Endothelial cell of umbilical vein (primary cell): ENCODE results near the gene RABL6. TPM values are rescaled to one million over a fixed set of nuclear protein-coding genes. Genes with fewer than 3 reads are reported as not detected.
"Not testable (repeated sequence)": the region's sequence is repeated elsewhere in the genome, so short reads cannot be mapped to it uniquely, and the experiment has no call there.

Experiments
- BruUV-seq: library from RNA; stranded (reverse); fragments of 400-500 nt; replicated peaks from 2 replicates; lab custom pipeline; 2021; lab: Mats Ljungman, UMichigan
- CTCF ChIA-PET: fragments of 300-600, 350-600 bp; sonication (Branson Sonifier 250); formaldehyde crosslinking; loops from one replicate; lab custom pipeline; 2021; ENCODE audit warnings: antibody characterized with exemption, inconsistent platforms; lab: Charles Lee
- POLR2A ChIA-PET: fragments of 300-600, 350-600 bp; sonication (Branson Sonifier 250); formaldehyde crosslinking; loops from one replicate; lab custom pipeline; 2021; ENCODE audit warnings: antibody characterized with exemption, inconsistent platforms; lab: Charles Lee
- DNase-seq: peaks from one replicate; pipeline ENCODE4 v3.0.0-alpha.2; 2011; ENCODE audit warnings: low read depth, low spot score
- FAIRE-seq: peaks from 2 replicates; lab custom pipeline; 2011; peaks lifted over from hg19 to GRCh38; lab: Jason Lieb, UNC
- H2AFZ ChIP-seq: 2 replicates; pipeline ENCODE4 v1.6.0; 2012; ENCODE audit warnings: low read depth, low read length, control low read depth, inconsistent platforms
- H3K27ac ChIP-seq: 2 replicates; pipeline ENCODE4 v1.5.1; 2011; ENCODE audit warnings: low read depth, mild to moderate bottlenecking, control low read depth, low read length, moderate library complexity; ENCODE audit not compliant: insufficient read depth
- H3K27me3 ChIP-seq, 2 experiments: 2 replicates each; pipeline versions ENCODE4 v1.6.0 to v1.6.1; 2011; ENCODE audit warnings: low read length in 2 of 2, mixed read lengths in 1 of 2; ENCODE audit not compliant: control insufficient read depth in 2 of 2, insufficient read depth in 2 of 2
- H3K36me3 ChIP-seq, 2 experiments: 2 replicates in 1 of 2; 3 replicates in 1 of 2; pipeline ENCODE4 v1.5.1; 2011; ENCODE audit warnings: low read length in 2 of 2, mild to moderate bottlenecking in 1 of 2, moderate library complexity in 1 of 2; ENCODE audit not compliant: control insufficient read depth in 2 of 2, insufficient read depth in 2 of 2; ENCODE audit errors: extremely low read depth in 1 of 2
- H3K4me1 ChIP-seq: 3 replicates; pipeline ENCODE4 v1.5.1; 2011; ENCODE audit warnings: mild to moderate bottlenecking, low read length; ENCODE audit not compliant: control insufficient read depth, insufficient read depth; ENCODE audit errors: extremely low read depth
- H3K4me2 ChIP-seq: 2 replicates; pipeline ENCODE4 v1.6.1; 2011; ENCODE audit warnings: low read length, control low read depth, mixed read lengths; ENCODE audit not compliant: insufficient read depth
- H3K4me3 ChIP-seq, 3 experiments: fragments of 200-600 bp in 1 of 3; sonication (generic), shearing (Covaris generic) in 1 of 3; replicated peaks in 1 of 3; 2 replicates each; pipeline ENCODE4 v1.5.1; 2011 to 2016; ENCODE audit warnings: control low read depth in 3 of 3, low read length in 3 of 3, mild to moderate bottlenecking in 2 of 3, inconsistent platforms in 1 of 3, low read depth in 1 of 3, moderate library complexity in 1 of 3; ENCODE audit not compliant: insufficient read depth in 1 of 3
- H3K79me2 ChIP-seq: 2 replicates; pipeline ENCODE4 v1.6.0; 2012; ENCODE audit warnings: low read length, inconsistent platforms; ENCODE audit not compliant: control insufficient read depth, insufficient read depth
- H3K9ac ChIP-seq: replicated peaks from 2 replicates; pipeline ENCODE3; 2011; ENCODE audit warnings: low read length, control low read depth; ENCODE audit not compliant: insufficient read depth; ENCODE audit errors: extremely low read depth
- H3K9me1 ChIP-seq: replicated peaks from 3 replicates; pipeline ENCODE4 v1.6.0; 2011; ENCODE audit warnings: mild to moderate bottlenecking, low read length; ENCODE audit not compliant: control insufficient read depth, insufficient read depth; ENCODE audit errors: extremely low read depth
- H3K9me3 ChIP-seq: replicated peaks from 2 replicates; pipeline ENCODE4 v1.5.1; 2012; ENCODE audit warnings: low read length, inconsistent platforms; ENCODE audit not compliant: control insufficient read depth, insufficient read depth
- H4K20me1 ChIP-seq: replicated peaks from 2 replicates; pipeline ENCODE3; 2011; ENCODE audit warnings: mild to moderate bottlenecking, low read length; ENCODE audit not compliant: control insufficient read depth, insufficient read depth; ENCODE audit errors: extremely low read depth
- GATA2 ChIP-seq: IDR thresholded peaks from 2 replicates; pipeline ENCODE4 v1.7.0; 2011; ENCODE audit warnings: low read depth, mild to moderate bottlenecking, moderate library complexity, mixed read lengths, low read length; ENCODE audit not compliant: insufficient read length, insufficient read depth
- POLR2AphosphoS5 ChIP-seq: IDR thresholded peaks from 2 replicates; pipeline ENCODE4 v1.6.1; 2012; ENCODE audit warnings: low read depth, mild to moderate bottlenecking, control low read depth, low read length, moderate library complexity; ENCODE audit not compliant: insufficient read depth
- dilution Hi-C: fragments of 300-500 bp; cut with MboI; formaldehyde crosslinking; loops from one replicate; pipeline ENCODE4 v1.15.0; 2019; ENCODE audit warnings: low sequenced_read_pairs; ENCODE audit not compliant: extremely low pct_ligation_motif_present
- intact Hi-C: fragments of 100-400 bp; cut with micrococcal nuclease; formaldehyde crosslinking; loops from one replicate; pipeline ENCODE4 v1.10.0; 2022
- polyA plus RNA-seq, 4 experiments: library from polyadenylated mRNA; depleted of rRNA in 3 of 4; stranded (reverse) in 3 of 4; unstranded in 1 of 4; fragments of >200 nt; gene quantifications; 2 replicates each; pipeline versions ENCODE4 v1.2.1 to v1.2.3, GENCODE V29; 2011 to 2012; ENCODE audit warnings: missing spikeins in 1 of 4
- total RNA-seq: library from RNA; stranded (reverse); gene quantifications from 2 replicates; pipeline ENCODE4 v1.2.3, GENCODE V29; 2021

RABL6 gene
- total and polyA plus RNA-seq, 2 donors (not counting 3 experiments of a cell fraction or from before 2014, with no cell fraction given), result 60.8 to 112 TPM

- POLR2A ChIA-PET, result no interaction called here
- dilution Hi-C loops, result no loop called here
Measured at GRCh38 chr9:136765041-136765440, 42.7 kb upstream of the RABL6 start.

GRCh38 chr9:136765745-136766409 is 41.9 kb upstream of the RABL6 start:
- BruUV-seq, intact Hi-C loops, H3K27me3 ChIP-seq, H4K20me1 ChIP-seq, FAIRE-seq, POLR2A ChIA-PET, H3K9me1 ChIP-seq, H3K4me2 ChIP-seq, H3K4me1 ChIP-seq, DNase-seq, dilution Hi-C loops, H3K79me2 ChIP-seq, H2AFZ ChIP-seq, H3K9ac ChIP-seq, H3K9me3 ChIP-seq, H3K27ac ChIP-seq, H3K4me3 ChIP-seq, H3K36me3 ChIP-seq: not testable (repeated sequence)
- CTCF ChIA-PET, result interaction anchor here (0.8 to 1.8 kb wide), 6 partner anchors 9 to 269 kb away, joined by 3 to 7 read pairs (median 4); no protein-coding TSS in a partner anchor

More at GRCh38 chr9:136765041-136765440, 42.7 kb upstream of the RABL6 start:
- Histone ChIP-seq H4K20me1 (no peaks in the 10 kb centered on the region), H3K27ac (no peak overlapping the region), H3K4me2 (no peak overlapping the region), H3K36me3 (no peaks in the 10 kb centered on the region), H3K27me3 (no peaks in the 10 kb centered on the region), H3K9ac (no peak overlapping the region), H3K4me1 (no peaks in the 10 kb centered on the region), H3K9me1 (no peaks in the 10 kb centered on the region), H3K79me2 (no peaks in the 10 kb centered on the region), H2AFZ (no peak overlapping the region), H3K9me3 (no peaks in the 10 kb centered on the region), H3K4me3 (no peak overlapping the region)
- CTCF ChIA-PET, result no interaction called here
- TF ChIP-seq GATA2, result no peak
- no peak for TF ChIP-seq POLR2AphosphoS5
- FAIRE-seq (no peak), DNase-seq (no peak)
- no TSS peak for BruUV-seq
- intact Hi-C loops, result no loop called here
